ENCODE data around the gene SDR42E2. TPM values are rescaled to one million over a fixed set of nuclear protein-coding genes. Genes with fewer than 3 reads are reported as not detected.

SDR42E2 gene
- not detected in 2 replicates for polyA plus RNA-seq

GRCh38 chr16:22161999-22162655 is at the start of gene SDR42E2:
Gene SDR42E2, plus strand, starts transcription at chr16:22162506. Its CDS starts 3,077 bp downstream, at chr16:22165583.

GRCh38 chr16:22206013-22206841 is 43.9 kb downstream of the SDR42E2 start, which contains the start of gene EEF2K:
Gene EEF2K, plus strand, starts transcription at chr16:22206278. Its CDS starts 19,452 bp downstream, at chr16:22225730.

Other genes starting within 250 kb of the SDR42E2 start
- gene UQCRC2, start 209.1 kb upstream of the SDR42E2 start, polyA plus RNA-seq, result 360 and 429 TPM in 2 replicates
- 1.6 and 4.3 TPM in 2 replicates for gene PDZD9, start 161.4 kb upstream of the SDR42E2 start, polyA plus RNA-seq
- gene MOSMO, start 154.4 kb upstream of the SDR42E2 start, polyA plus RNA-seq, result 45.2 and 48.1 TPM in 2 replicates
- 0.70 and 0.74 TPM in 2 replicates for gene VWA3A, start 70.0 kb upstream of the SDR42E2 start, polyA plus RNA-seq
- gene EEF2K, start 43.8 kb downstream of the SDR42E2 start, polyA plus RNA-seq, result 0.43 and 0.67 TPM in 2 replicates
- 21.6 and 26.9 TPM in 2 replicates for gene POLR3E, start 134.9 kb downstream of the SDR42E2 start, polyA plus RNA-seq
- 5.1 and 10.4 TPM in 2 replicates for gene CDR2, start 212.1 kb downstream of the SDR42E2 start, polyA plus RNA-seq

Data from Purkinje cell (primary cell).